ENCODE results near the gene RNF113A. TPM values are rescaled to one million over a fixed set of nuclear protein-coding genes. Genes with fewer than 3 reads are reported as not detected.
A peak's percentile ranks its signal among the peaks of the same experiment; 100 is the strongest.
"Not testable (repeated sequence)": the region's sequence is repeated elsewhere in the genome, so short reads cannot be mapped to it uniquely, and the experiment has no call there.

RNF113A gene
- total and polyA plus RNA-seq, 4 experiments from 2014 or later: 43.0 to 64.8 (median 51.3) TPM

- Histone ChIP-seq H3K4me1 (ENCODE audit: insufficient read depth, low read length) (no peaks in the 10 kb centered on the region), H3K9me3 (ENCODE audit: control insufficient read depth in 1 of 2, low read length in 2 of 2) (no peaks in the 10 kb centered on the region), H3K36me3 (ENCODE audit: insufficient read depth, low read length) (peaks cover 10% of the 10 kb centered on the region), H3K27ac (ENCODE audit: low read depth, low read length) (no peak overlapping the region), H3K27me3 (ENCODE audit: insufficient read depth, low read length) (no peaks in the 10 kb centered on the region), H3K4me3 (ENCODE audit: low read length in 2 of 2) (no peak overlapping the region)
- H3K27me3 Mint-ChIP-seq: no peaks in the 10 kb centered on the region
- H3K36me3 Mint-ChIP-seq: peaks cover 27 to 50% of the 10 kb centered on the region in 2 donors
- H3K4me1 Mint-ChIP-seq: peaks cover 0 to 1% (median 0%) of the 10 kb centered on the region in 4 donors
- no peak overlapping the region for H3K4me3 Mint-ChIP-seq
- H3K9me3 Mint-ChIP-seq: peaks cover 0 to 2% (median 0%) of the 10 kb centered on the region in 8 donors
- no peak overlapping the region for H3K27ac Mint-ChIP-seq
- no peak for DNase-seq
- ChIA-PET CTCF (ENCODE audit: partially characterized antibody) (no interaction called here), POLR2A (ENCODE audit: partially characterized antibody) (no interaction called here)
- intact Hi-C loops (cut with micrococcal nuclease): no loop called here
Observed at GRCh38 chrX:119833905-119834304, 37.6 kb downstream of the RNF113A start.

GRCh38 chrX:119828446-119828845 lies 43.1 kb downstream of the RNF113A start:
- H3K4me1 Mint-ChIP-seq: peaks cover 0 to 6% (median 3%) of the 10 kb centered on the region in 4 donors
- peaks cover 8 to 22% of the 10 kb centered on the region in 2 donors for H3K36me3 Mint-ChIP-seq
- peaks cover 0 to 2% (median 0%) of the 10 kb centered on the region in 8 donors for H3K9me3 Mint-ChIP-seq
- ChIA-PET POLR2A (ENCODE audit: partially characterized antibody) (interaction anchor here (0.6 kb wide), 1 partner anchor 50 kb away, joined by 3 read pairs; no protein-coding TSS in a partner anchor), CTCF (ENCODE audit: partially characterized antibody) (no interaction called here)
- no peak overlapping the region for H3K27ac Mint-ChIP-seq
- intact Hi-C loops (cut with micrococcal nuclease): no loop called here
- no peak overlapping the region for H3K4me3 Mint-ChIP-seq
- no peaks in the 10 kb centered on the region for H3K9me3 ChIP-seq (ENCODE audit: control insufficient read depth in 1 of 2, low read length in 2 of 2)
- no peaks in the 10 kb centered on the region for H3K27me3 ChIP-seq (ENCODE audit: insufficient read depth, low read length)
- H3K36me3 ChIP-seq (ENCODE audit: insufficient read depth, low read length): no peaks in the 10 kb centered on the region
- no peak for DNase-seq
- no peaks in the 10 kb centered on the region for H3K27me3 Mint-ChIP-seq
- no peak overlapping the region for H3K27ac ChIP-seq (ENCODE audit: low read depth, low read length)
- no peak overlapping the region for H3K4me3 ChIP-seq (ENCODE audit: low read length in 2 of 2)
- H3K4me1 ChIP-seq (ENCODE audit: insufficient read depth, low read length): no peaks in the 10 kb centered on the region

- Mint-ChIP-seq H3K27me3 (no peaks in the 10 kb centered on the region), H3K36me3 (peaks cover 8 to 19% of the 10 kb centered on the region in 2 donors), H3K27ac (no peak overlapping the region), H3K4me3 (no peak overlapping the region), H3K9me3 (no peaks in the 10 kb centered on the region), H3K4me1 (peaks cover 6 to 20% (median 9%) of the 10 kb centered on the region in 4 donors)
- ChIA-PET CTCF (ENCODE audit: partially characterized antibody) (no interaction called here), POLR2A (ENCODE audit: partially characterized antibody) (no interaction called here)
- intact Hi-C loops (cut with micrococcal nuclease): no loop called here
- H3K27me3 ChIP-seq (ENCODE audit: insufficient read depth, low read length): no peaks in the 10 kb centered on the region
- H3K9me3 ChIP-seq (ENCODE audit: control insufficient read depth in 1 of 2, low read length in 2 of 2): no peaks in the 10 kb centered on the region
- no peak for DNase-seq
- peaks cover 8% of the 10 kb centered on the region for H3K4me1 ChIP-seq (ENCODE audit: insufficient read depth, low read length)
- H3K36me3 ChIP-seq (ENCODE audit: insufficient read depth, low read length): no peaks in the 10 kb centered on the region
- H3K4me3 ChIP-seq (ENCODE audit: low read length in 2 of 2): no peak overlapping the region
- H3K27ac ChIP-seq (ENCODE audit: low read depth, low read length): no peak overlapping the region
Observed at GRCh38 chrX:119826399-119826959, 45.1 kb downstream of the RNF113A start.

GRCh38 chrX:119824221-119824620 lies 47.3 kb downstream of the RNF113A start:
- H3K4me3 Mint-ChIP-seq; intact Hi-C loops (cut with micrococcal nuclease); H3K27ac ChIP-seq (ENCODE audit: low read depth, low read length); H3K27me3 Mint-ChIP-seq; H3K9me3 Mint-ChIP-seq; H3K27ac Mint-ChIP-seq; DNase-seq; CTCF ChIA-PET (ENCODE audit: partially characterized antibody); POLR2A ChIA-PET (ENCODE audit: partially characterized antibody); H3K9me3 ChIP-seq (ENCODE audit: control insufficient read depth in 1 of 2, low read length in 2 of 2); H3K4me3 ChIP-seq (ENCODE audit: low read length in 2 of 2); H3K27me3 ChIP-seq (ENCODE audit: insufficient read depth, low read length); H3K36me3 ChIP-seq (ENCODE audit: insufficient read depth, low read length); H3K36me3 Mint-ChIP-seq: not testable (repeated sequence)
- H3K4me1 ChIP-seq (ENCODE audit: insufficient read depth, low read length): peaks cover 13% of the 10 kb centered on the region
- H3K4me1 Mint-ChIP-seq: peaks cover 6 to 26% (median 10%) of the 10 kb centered on the region in 4 donors

- DNase-seq: peak in 4 of 5 donors; percentile 72 to 86 (median 80)
- H3K9me3 Mint-ChIP-seq; H3K27me3 Mint-ChIP-seq; H3K9me3 ChIP-seq (ENCODE audit: control insufficient read depth in 1 of 2, low read length in 2 of 2); H3K27me3 ChIP-seq (ENCODE audit: insufficient read depth, low read length); H3K36me3 ChIP-seq (ENCODE audit: insufficient read depth, low read length); H3K36me3 Mint-ChIP-seq; H3K4me3 ChIP-seq (ENCODE audit: low read length in 2 of 2): not testable (repeated sequence)
- peak overlapping the region; percentile 66 to 97 (median 93) for H3K27ac Mint-ChIP-seq
- H3K4me1 Mint-ChIP-seq: peaks cover 9 to 30% (median 10%) of the 10 kb centered on the region in 4 donors
- peak overlapping the region in 7 of 8 donors; percentile 7 to 60 (median 44) for H3K4me3 Mint-ChIP-seq
- Histone ChIP-seq H3K27ac (ENCODE audit: low read depth, low read length) (peak overlapping the region; percentile 28), H3K4me1 (ENCODE audit: insufficient read depth, low read length) (peaks cover 13% of the 10 kb centered on the region)
- intact Hi-C loops (cut with micrococcal nuclease): loop anchor here (2.0 kb wide), 1 partner anchor 65 kb away; no protein-coding TSS in a partner anchor
- ChIA-PET CTCF (ENCODE audit: partially characterized antibody) (interaction anchor here (1.9 kb wide), 1 partner anchor 30 kb away, joined by 6 read pairs; the partner anchor contains the start of gene RPL39), POLR2A (ENCODE audit: partially characterized antibody) (interaction anchor here (0.6 to 2.7 kb wide), 6 partner anchors 30 to 129 kb away, joined by 4 to 26 read pairs (median 4); partner anchors contain the start of genes NDUFA1, RNF113A, RPL39 and SEPTIN6)
Observed at GRCh38 chrX:119821703-119822102, 49.8 kb downstream of the RNF113A start.

Other genes with a start within 250 kb of the RNF113A start
- 100 to 1,000 TPM; 174 to 178 TPM for gene SEPTIN6, start 178.6 kb downstream of the RNF113A start, total RNA-seq
- gene SEPTIN6, start 178.6 kb downstream of the RNF113A start, polyA plus RNA-seq: 100 to 1,000 TPM; 112 to 244 TPM
- gene SOWAHD, start 113.1 kb downstream of the RNF113A start, total RNA-seq: 1 to 10 TPM; 1.9 to 2.0 TPM
- 1 to 10 TPM in 1 of 2 donors, not detected in 1; 2.6 TPM for gene SOWAHD, start 113.1 kb downstream of the RNF113A start, polyA plus RNA-seq
- gene RPL39, start 80.1 kb downstream of the RNF113A start, total RNA-seq: 1,000 to 10,000 TPM; 3,907 to 4,108 TPM
- 1,000 to 10,000 TPM; 3,926 to 4,396 TPM for gene RPL39, start 80.1 kb downstream of the RNF113A start, polyA plus RNA-seq
- gene UPF3B, start 18.8 kb downstream of the RNF113A start, total RNA-seq: 10 to 100 TPM; 11.1 to 12.1 TPM
- gene UPF3B, start 18.8 kb downstream of the RNF113A start, polyA plus RNA-seq: 1 to 10 TPM; 3.9 to 7.7 TPM
- gene NDUFA1, start 99 bp upstream of the RNF113A start, total RNA-seq: 10 to 100 TPM; 59.7 to 62.4 TPM
- gene NDUFA1, start 99 bp upstream of the RNF113A start, polyA plus RNA-seq: 100 to 1,000 TPM; 308 to 409 TPM
- not detected for gene AKAP14, start 24.2 kb upstream of the RNF113A start, total RNA-seq
- not detected for gene AKAP14, start 24.2 kb upstream of the RNF113A start, polyA plus RNA-seq
- 10 to 100 TPM; 15.1 to 15.9 TPM for gene NKAP, start 72.0 kb upstream of the RNF113A start, total RNA-seq
- 1 to 10 TPM; 1.4 to 5.1 TPM for gene NKAP, start 72.0 kb upstream of the RNF113A start, polyA plus RNA-seq
- gene RHOXF2B, start 206.0 kb upstream of the RNF113A start, total RNA-seq: not detected
- under 1 TPM in 1 of 2 donors, not detected in 1; 0.08 TPM for gene RHOXF2B, start 206.0 kb upstream of the RNF113A start, polyA plus RNA-seq
- 1 to 10 TPM; 1.7 to 2.1 TPM for gene RHOXF1, start 244.2 kb upstream of the RNF113A start, total RNA-seq
- under 1 TPM in 1 of 2 donors, not detected in 1; 0.30 TPM for gene RHOXF1, start 244.2 kb upstream of the RNF113A start, polyA plus RNA-seq